Endothelial cell of umbilical vein (primary cell): ENCODE data around the gene BMERB1. TPM values are rescaled to one million over a fixed set of nuclear protein-coding genes. Genes with fewer than 3 reads are reported as not detected.
"Not testable (repeated sequence)": the region's sequence is repeated elsewhere in the genome, so short reads cannot be mapped to it uniquely, and the experiment has no call there.

Experiments used
- BruUV-seq: library from RNA; stranded (reverse); fragments of 400-500 nt; replicated peaks from 2 replicates; lab custom pipeline; 2021; lab: Mats Ljungman, UMichigan
- CTCF ChIA-PET: fragments of 300-600, 350-600 bp; sonication (Branson Sonifier 250); formaldehyde crosslinking; loops from one replicate; lab custom pipeline; 2021; ENCODE audit warnings: antibody characterized with exemption, inconsistent platforms; lab: Charles Lee
- POLR2A ChIA-PET: fragments of 300-600, 350-600 bp; sonication (Branson Sonifier 250); formaldehyde crosslinking; loops from one replicate; lab custom pipeline; 2021; ENCODE audit warnings: antibody characterized with exemption, inconsistent platforms; lab: Charles Lee
- DNase-seq: peaks from one replicate; pipeline ENCODE4 v3.0.0-alpha.2; 2011; ENCODE audit warnings: low read depth, low spot score
- FAIRE-seq: peaks from 2 replicates; lab custom pipeline; 2011; peaks lifted over from hg19 to GRCh38; lab: Jason Lieb, UNC
- H2AFZ ChIP-seq: 2 replicates; pipeline ENCODE4 v1.6.0; 2012; ENCODE audit warnings: low read depth, low read length, control low read depth, inconsistent platforms
- H3K27ac ChIP-seq: 2 replicates; pipeline ENCODE4 v1.5.1; 2011; ENCODE audit warnings: low read depth, mild to moderate bottlenecking, control low read depth, low read length, moderate library complexity; ENCODE audit not compliant: insufficient read depth
- H3K27me3 ChIP-seq, 2 experiments: 2 replicates each; pipeline versions ENCODE4 v1.6.0 to v1.6.1; 2011; ENCODE audit warnings: low read length in 2 of 2, mixed read lengths in 1 of 2; ENCODE audit not compliant: control insufficient read depth in 2 of 2, insufficient read depth in 2 of 2
- H3K36me3 ChIP-seq, 2 experiments: 2 replicates in 1 of 2; 3 replicates in 1 of 2; pipeline ENCODE4 v1.5.1; 2011; ENCODE audit warnings: low read length in 2 of 2, mild to moderate bottlenecking in 1 of 2, moderate library complexity in 1 of 2; ENCODE audit not compliant: control insufficient read depth in 2 of 2, insufficient read depth in 2 of 2; ENCODE audit errors: extremely low read depth in 1 of 2
- H3K4me1 ChIP-seq: 3 replicates; pipeline ENCODE4 v1.5.1; 2011; ENCODE audit warnings: mild to moderate bottlenecking, low read length; ENCODE audit not compliant: control insufficient read depth, insufficient read depth; ENCODE audit errors: extremely low read depth
- H3K4me2 ChIP-seq: 2 replicates; pipeline ENCODE4 v1.6.1; 2011; ENCODE audit warnings: low read length, control low read depth, mixed read lengths; ENCODE audit not compliant: insufficient read depth
- H3K4me3 ChIP-seq, 3 experiments: fragments of 200-600 bp in 1 of 3; sonication (generic), shearing (Covaris generic) in 1 of 3; replicated peaks in 1 of 3; 2 replicates each; pipeline ENCODE4 v1.5.1; 2011 to 2016; ENCODE audit warnings: control low read depth in 3 of 3, low read length in 3 of 3, mild to moderate bottlenecking in 2 of 3, inconsistent platforms in 1 of 3, low read depth in 1 of 3, moderate library complexity in 1 of 3; ENCODE audit not compliant: insufficient read depth in 1 of 3
- H3K79me2 ChIP-seq: 2 replicates; pipeline ENCODE4 v1.6.0; 2012; ENCODE audit warnings: low read length, inconsistent platforms; ENCODE audit not compliant: control insufficient read depth, insufficient read depth
- H3K9ac ChIP-seq: replicated peaks from 2 replicates; pipeline ENCODE3; 2011; ENCODE audit warnings: low read length, control low read depth; ENCODE audit not compliant: insufficient read depth; ENCODE audit errors: extremely low read depth
- H3K9me1 ChIP-seq: replicated peaks from 3 replicates; pipeline ENCODE4 v1.6.0; 2011; ENCODE audit warnings: mild to moderate bottlenecking, low read length; ENCODE audit not compliant: control insufficient read depth, insufficient read depth; ENCODE audit errors: extremely low read depth
- H3K9me3 ChIP-seq: replicated peaks from 2 replicates; pipeline ENCODE4 v1.5.1; 2012; ENCODE audit warnings: low read length, inconsistent platforms; ENCODE audit not compliant: control insufficient read depth, insufficient read depth
- H4K20me1 ChIP-seq: replicated peaks from 2 replicates; pipeline ENCODE3; 2011; ENCODE audit warnings: mild to moderate bottlenecking, low read length; ENCODE audit not compliant: control insufficient read depth, insufficient read depth; ENCODE audit errors: extremely low read depth
- CTCF ChIP-seq, 2 donors: IDR thresholded peaks; 1 replicate in 1 of 2; 2 replicates in 1 of 2; pipeline ENCODE4 v1.5.1; 2011; ENCODE audit warnings: low read length in 2 of 2, mild to moderate bottlenecking in 2 of 2, moderate library complexity in 2 of 2, control low read depth in 1 of 2, inconsistent platforms in 1 of 2, low read depth in 1 of 2; ENCODE audit not compliant: insufficient read depth in 1 of 2; ENCODE audit errors: extremely low read depth in 1 of 2
- EZH2 ChIP-seq: IDR thresholded peaks from 2 replicates; pipeline ENCODE4 v1.6.1; 2012; ENCODE audit warnings: borderline replicate concordance, low read depth, mild to moderate bottlenecking, moderate library complexity, low read length, inconsistent platforms; ENCODE audit not compliant: severe bottlenecking
- FOS ChIP-seq: IDR thresholded peaks from 2 replicates; pipeline ENCODE4 v1.6.1; 2011; ENCODE audit warnings: mild to moderate bottlenecking, low read length, moderate library complexity, borderline replicate concordance; ENCODE audit not compliant: insufficient read depth
- GATA2 ChIP-seq: IDR thresholded peaks from 2 replicates; pipeline ENCODE4 v1.7.0; 2011; ENCODE audit warnings: low read depth, mild to moderate bottlenecking, moderate library complexity, mixed read lengths, low read length; ENCODE audit not compliant: insufficient read length, insufficient read depth
- MYC ChIP-seq: IDR thresholded peaks from one replicate; pipeline ENCODE4 v1.6.1; 2011; ENCODE audit warnings: mild to moderate bottlenecking, low read depth, low read length
- POLR2A ChIP-seq: IDR thresholded peaks from 2 replicates; pipeline ENCODE4 v1.6.1; 2012; ENCODE audit warnings: low read depth, mild to moderate bottlenecking, control low read depth, low read length
- POLR2AphosphoS5 ChIP-seq: IDR thresholded peaks from 2 replicates; pipeline ENCODE4 v1.6.1; 2012; ENCODE audit warnings: low read depth, mild to moderate bottlenecking, control low read depth, low read length, moderate library complexity; ENCODE audit not compliant: insufficient read depth
- dilution Hi-C: fragments of 300-500 bp; cut with MboI; formaldehyde crosslinking; loops from one replicate; pipeline ENCODE4 v1.15.0; 2019; ENCODE audit warnings: low sequenced_read_pairs; ENCODE audit not compliant: extremely low pct_ligation_motif_present
- intact Hi-C: fragments of 100-400 bp; cut with micrococcal nuclease; formaldehyde crosslinking; loops from one replicate; pipeline ENCODE4 v1.10.0; 2022
- polyA plus RNA-seq, 4 experiments: library from polyadenylated mRNA; depleted of rRNA in 3 of 4; stranded (reverse) in 3 of 4; unstranded in 1 of 4; fragments of >200 nt; gene quantifications; 2 replicates each; pipeline versions ENCODE4 v1.2.1 to v1.2.3, GENCODE V29; 2011 to 2012; ENCODE audit warnings: missing spikeins in 1 of 4
- total RNA-seq: library from RNA; stranded (reverse); gene quantifications from 2 replicates; pipeline ENCODE4 v1.2.3, GENCODE V29; 2021
- TF ChIP-seq, protein P1 (sequence below): IDR thresholded peaks from 2 replicates; pipeline ENCODE4 v1.6.1; 2011; ENCODE audit not compliant: insufficient read depth, insufficient read length

The BMERB1 gene
- total and polyA plus RNA-seq, 2 donors (not counting 3 experiments of a cell fraction or from before 2014, with no cell fraction given) = 14.1 to 17.4 TPM

- no peaks in the 10 kb centered on the region for H3K36me3 ChIP-seq
- DNase-seq = no peak
- H3K9me3 ChIP-seq = no peaks in the 10 kb centered on the region
- FAIRE-seq = no peak
- H3K4me3 ChIP-seq = no peak overlapping the region
- no peaks in the 10 kb centered on the region for H3K27me3 ChIP-seq
- no peak overlapping the region for H3K27ac ChIP-seq
- POLR2A ChIA-PET = no interaction called here
- CTCF ChIA-PET = interaction anchor here (1.1 kb wide), 1 partner anchor 23 kb away, joined by 3 read pairs; no protein-coding TSS in a partner anchor
- no peak overlapping the region for H2AFZ ChIP-seq
- dilution Hi-C loops = no loop called here
- intact Hi-C loops = no loop called here
- no peak overlapping the region for H3K4me2 ChIP-seq
- no peaks in the 10 kb centered on the region for H3K4me1 ChIP-seq
- no TSS peak for BruUV-seq
- H3K9me1 ChIP-seq = no peaks in the 10 kb centered on the region
- no peaks in the 10 kb centered on the region for H4K20me1 ChIP-seq
- H3K79me2 ChIP-seq = no peaks in the 10 kb centered on the region
- TF ChIP-seq, protein P1, sequence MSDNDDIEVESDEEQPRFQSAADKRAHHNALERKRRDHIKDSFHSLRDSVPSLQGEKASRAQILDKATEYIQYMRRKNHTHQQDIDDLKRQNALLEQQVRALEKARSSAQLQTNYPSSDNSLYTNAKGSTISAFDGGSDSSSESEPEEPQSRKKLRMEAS = no peak
- TF ChIP-seq CTCF (IDR thresholded peaks at IDR 0.05; ENCODE audit: extremely low read depth in 1 of 2, insufficient read depth in 1 of 2, low read depth in 1 of 2, low read length in 2 of 2) (no peak), MYC (no peak), POLR2A (no peak), FOS (no peak), EZH2 (no peak), POLR2AphosphoS5 (no peak), GATA2 (no peak)
- H3K9ac ChIP-seq = no peak overlapping the region
Observed at GRCh38 chr16:15573274-15573895, 139.0 kb downstream of the BMERB1 start.

GRCh38 chr16:15573896-15574613 is 139.7 kb downstream of the BMERB1 start:
- H3K27me3 ChIP-seq, POLR2A ChIA-PET, H3K4me3 ChIP-seq, DNase-seq, H3K4me1 ChIP-seq, CTCF ChIA-PET, H3K9me3 ChIP-seq, H3K27ac ChIP-seq, H3K36me3 ChIP-seq, dilution Hi-C loops, H3K9me1 ChIP-seq, H3K4me2 ChIP-seq, intact Hi-C loops, H4K20me1 ChIP-seq, H3K79me2 ChIP-seq, H3K9ac ChIP-seq, BruUV-seq, H2AFZ ChIP-seq: not testable (repeated sequence)
- peak; percentile 81 for FAIRE-seq
